HEK293 (cell line): Measurements from ENCODE around the gene MAGEB5.
"Not testable (repeated sequence)": the region's sequence is repeated elsewhere in the genome, so short reads cannot be mapped to it uniquely, and the experiment has no call there.

Experiments
- CTCF ChIA-PET: fragments of 350-600 bp; formaldehyde crosslinking; extraction: SDS; loops from one replicate; lab custom pipeline; 2021; ENCODE audit warnings: antibody characterized with exemption; lab: Yijun Ruan, JAX
- POLR2A ChIA-PET: fragments of 300-600 bp; formaldehyde crosslinking; extraction: SDS; loops from one replicate; lab custom pipeline; 2020; ENCODE audit warnings: antibody characterized with exemption, inconsistent platforms; lab: Yijun Ruan, JAX
- H3K27ac ChIP-seq: fragments of 200-500 bp; sonication (Bioruptor generic); 2 replicates; pipeline ENCODE4 v1.5.1; 2014; ENCODE audit warnings: low read depth, low read length, control low read depth, inconsistent platforms; ENCODE audit errors: extremely low read depth
- H3K36me3 ChIP-seq, 2 experiments: fragments of 200-500 bp in 1 of 2; sonication (Bioruptor generic) in 1 of 2; 1 replicate in 1 of 2; 2 replicates in 1 of 2; pipeline ENCODE4 v1.5.1; 2014 to 2017; ENCODE audit warnings: inconsistent platforms in 2 of 2, low read length in 2 of 2; ENCODE audit not compliant: control insufficient read depth in 2 of 2, insufficient read depth in 1 of 2
- H3K4me1 ChIP-seq: fragments of 200-500 bp; sonication (Bioruptor generic); 2 replicates; pipeline ENCODE4 v1.5.1; 2014; ENCODE audit warnings: mild to moderate bottlenecking, low read length, inconsistent platforms; ENCODE audit not compliant: control insufficient read depth, insufficient read depth
- H3K4me3 ChIP-seq: 2 replicates; pipeline ENCODE4 v1.5.1; 2011; ENCODE audit warnings: low read depth, mild to moderate bottlenecking, control low read depth, low read length, moderate library complexity
- H3K9me3 ChIP-seq: fragments of 200-500 bp; sonication (Bioruptor generic); 2 replicates; pipeline ENCODE4 v1.5.1; 2014; ENCODE audit warnings: low read depth, low read length, inconsistent platforms; ENCODE audit not compliant: control insufficient read depth, insufficient read depth
- ELK4 ChIP-seq: IDR thresholded peaks from 2 replicates; pipeline ENCODE4 v1.6.1; 2011; ENCODE audit warnings: mild to moderate bottlenecking, low read depth, low read length, borderline replicate concordance
- KLF17 ChIP-seq: fragments of 450-650 bp; formaldehyde crosslinking; IDR thresholded peaks from 2 replicates; pipeline ENCODE4 v1.5.1; 2016; ENCODE audit warnings: missing biosample characterization, missing genetic modification characterization
- PRDM10 ChIP-seq: fragments of 450-650 bp; formaldehyde crosslinking; IDR thresholded peaks from 2 replicates; pipeline ENCODE4 v1.5.1; 2016; ENCODE audit warnings: missing biosample characterization, missing genetic modification characterization
- RBAK ChIP-seq: fragments of 450-650 bp; formaldehyde crosslinking; IDR thresholded peaks from 2 replicates; pipeline ENCODE4 v1.5.1; 2016; ENCODE audit warnings: missing biosample characterization, missing genetic modification characterization
- ZBTB10 ChIP-seq: fragments of 450-650 bp; formaldehyde crosslinking; IDR thresholded peaks from 2 replicates; pipeline ENCODE4 v1.5.1; 2016; ENCODE audit warnings: missing biosample characterization, missing genetic modification characterization
- ZNF214 ChIP-seq: fragments of 450-650 bp; formaldehyde crosslinking; IDR thresholded peaks from 2 replicates; pipeline ENCODE4 v1.5.1; 2017; ENCODE audit warnings: missing biosample characterization, mild to moderate bottlenecking, missing genetic modification characterization, borderline replicate concordance
- ZNF23 ChIP-seq: fragments of 450-650 bp; formaldehyde crosslinking; IDR thresholded peaks from 2 replicates; pipeline ENCODE4 v1.5.1; 2016; ENCODE audit warnings: missing biosample characterization, missing genetic modification characterization, borderline replicate concordance
- ZNF621 ChIP-seq: fragments of 450-650 bp; formaldehyde crosslinking; IDR thresholded peaks from 2 replicates; pipeline ENCODE4 v1.5.1; 2017; ENCODE audit warnings: missing biosample characterization, missing genetic modification characterization
- ZNF660 ChIP-seq: fragments of 450-650 bp; IDR thresholded peaks from 2 replicates; pipeline ENCODE4 v1.5.1; 2018; ENCODE audit warnings: missing biosample characterization, mild to moderate bottlenecking, missing genetic modification characterization
- ZNF670 ChIP-seq: fragments of 450-650 bp; formaldehyde crosslinking; IDR thresholded peaks from 2 replicates; pipeline ENCODE4 v1.5.1; 2016; ENCODE audit warnings: missing biosample characterization, missing genetic modification characterization, low read depth
- ZSCAN23 ChIP-seq: fragments of 450-650 bp; formaldehyde crosslinking; IDR thresholded peaks from 2 replicates; pipeline ENCODE4 v1.5.1; 2016; ENCODE audit warnings: missing biosample characterization, missing genetic modification characterization

Gene MAGEB5

DNA sequence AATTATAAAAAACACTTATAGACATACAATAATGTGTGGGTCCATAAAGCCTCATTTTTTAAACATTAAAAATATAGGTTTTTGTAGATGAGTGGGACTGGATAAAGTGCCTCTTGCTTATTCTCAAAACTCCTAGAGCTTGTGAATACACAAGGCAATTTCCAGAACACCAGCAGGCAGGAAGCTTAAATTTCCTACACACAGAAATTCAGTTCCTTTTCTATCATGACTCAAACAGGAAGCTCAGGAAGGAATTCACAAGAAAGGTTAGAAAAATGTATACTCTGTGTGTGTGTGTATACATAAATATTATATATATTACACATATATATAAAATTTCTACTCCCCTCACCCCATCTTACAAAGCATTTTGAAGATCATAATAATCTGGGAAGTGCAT lies 12.4 kb upstream of the MAGEB5 start (continued):
- TF ChIP-seq ELK4 = no peak
- TF ChIP-seq, all 188 proteins: peak for 0

- H3K27ac ChIP-seq, POLR2A ChIA-PET, H3K4me3 ChIP-seq, CTCF ChIA-PET, H3K36me3 ChIP-seq, H3K9me3 ChIP-seq, H3K4me1 ChIP-seq: not testable (repeated sequence)
Measured at GRCh38 chrX:26204717-26205116, 11.3 kb upstream of the MAGEB5 start.

- Histone ChIP-seq H3K27ac (no peak overlapping the region), H3K4me3 (no peak overlapping the region), H3K36me3 (no peaks in the 10 kb centered on the region), H3K4me1 (no peaks in the 10 kb centered on the region), H3K9me3 (no peaks in the 10 kb centered on the region)
- CTCF ChIA-PET = no interaction called here
- TF ChIP-seq ZSCAN23 (tag by site-specific recombination) (no peak), RBAK (tag by site-specific recombination) (no peak)
- POLR2A ChIA-PET = no interaction called here
Measured at GRCh38 chrX:26208012-26208411, 8.0 kb upstream of the MAGEB5 start.

DNA sequence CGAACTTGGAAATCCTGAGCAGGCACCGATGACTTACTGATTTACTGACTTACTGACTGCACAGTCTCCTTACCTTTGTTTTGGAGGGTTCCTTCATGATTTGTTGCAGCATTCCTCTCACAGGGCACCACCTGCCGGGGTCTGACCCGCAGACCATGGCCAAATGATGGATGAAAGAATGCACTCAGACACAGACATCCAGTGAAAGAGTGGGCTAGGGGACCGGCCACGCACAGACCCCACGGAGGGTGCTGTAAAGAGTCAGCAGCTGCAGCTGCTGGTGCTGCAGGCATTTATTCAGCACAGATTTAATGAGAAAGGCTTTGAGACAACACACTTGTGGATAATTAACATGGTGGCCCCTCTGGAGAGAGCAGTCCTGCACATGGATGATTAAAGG lies 3.4 kb downstream of the MAGEB5 start:
- TF ChIP-seq KLF17 (no peak), ELK4 (no peak), ZNF660 (tag by site-specific recombination) (no peak), PRDM10 (tag by site-specific recombination) (no peak), ZBTB10 (no peak), ZNF621 (tag by site-specific recombination) (no peak), ZNF214 (no peak), ZNF670 (no peak), ZNF23 (tag by site-specific recombination) (no peak)
- no peaks in the 10 kb centered on the region for H3K9me3 ChIP-seq
- POLR2A ChIA-PET = no interaction called here
- H3K4me1 ChIP-seq = no peaks in the 10 kb centered on the region
- no peak overlapping the region for H3K4me3 ChIP-seq
- CTCF ChIA-PET = no interaction called here
- no peaks in the 10 kb centered on the region for H3K36me3 ChIP-seq
- no peak overlapping the region for H3K27ac ChIP-seq
